ENCODE measurements around the gene MMD2. TPM values are rescaled to one million over a fixed set of nuclear protein-coding genes. Genes with fewer than 3 reads are reported as not detected.

Gene MMD2
- total RNA-seq = not detected in 2 replicates

GRCh38 chr7:4958477-4959301 lies at the start of gene MMD2:
Gene MMD2, minus strand, starts transcription at chr7:4959187. Its CDS starts 170 bp downstream, at chr7:4959017.

DNA sequence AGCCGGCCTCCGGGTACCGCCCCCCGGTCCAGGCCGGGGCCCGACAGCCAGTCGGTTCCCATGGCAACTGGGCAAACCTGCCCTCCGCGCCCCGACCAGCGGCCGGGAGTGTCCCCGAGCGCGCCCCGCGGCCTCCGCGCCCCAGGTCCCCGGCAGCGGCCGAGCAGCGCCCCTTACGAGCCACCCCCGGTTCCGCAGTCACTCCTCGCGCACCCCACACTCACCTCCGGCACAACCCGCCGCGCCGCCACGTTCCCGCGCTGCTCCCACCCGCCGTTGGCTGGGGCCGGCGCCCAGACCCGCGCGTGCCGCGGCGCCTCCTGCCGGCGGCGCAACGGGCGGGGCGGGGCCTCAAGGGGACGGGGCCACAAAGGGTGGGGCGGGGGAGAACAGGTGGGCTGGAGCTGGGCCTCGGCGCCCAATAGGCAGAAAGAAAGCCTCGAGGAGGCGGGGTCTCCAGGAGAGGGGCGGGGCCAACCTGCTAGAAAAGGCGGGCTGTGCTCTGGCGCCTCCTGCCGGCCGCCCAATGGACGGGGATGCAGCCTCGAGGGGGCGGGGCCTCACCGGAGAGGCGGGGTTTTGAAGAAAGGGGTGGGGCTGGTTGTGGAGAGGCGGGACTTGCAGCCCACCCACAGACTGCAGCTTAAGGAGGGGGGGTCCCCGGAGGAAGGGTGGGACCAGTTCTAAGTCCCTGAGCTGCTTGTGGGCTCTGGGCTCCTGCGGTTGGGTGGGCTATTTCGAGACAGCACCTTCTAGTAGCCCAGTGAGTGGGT lies 75.4 kb downstream of the MMD2 start, which contains the start of gene RADIL:
Gene RADIL (minus strand): TSS at position 345 of the 773 bp plus-strand sequence. CDS start 5,577 bp downstream, outside the sequence.

GRCh38 chr7:4861673-4862072 lies 97.3 kb downstream of the MMD2 start, which contains the start of gene PAPOLB:
Gene PAPOLB, minus strand, starts transcription at chr7:4862030. Its CDS starts 220 bp downstream, at chr7:4861810.

Other genes with a start within 250 kb of the MMD2 start
- 19.9 and 21.2 TPM in 2 replicates for gene AP5Z1, start 183.6 kb downstream of the MMD2 start, total RNA-seq
- gene PAPOLB, start 97.2 kb downstream of the MMD2 start, total RNA-seq = not detected in 2 replicates
- gene RADIL, start 75.5 kb downstream of the MMD2 start, total RNA-seq = 2.2 and 3.0 TPM in 2 replicates
- 2.5 and 3.2 TPM in 2 replicates for gene RBAK, start 86.7 kb upstream of the MMD2 start, total RNA-seq
- gene WIPI2, start 231.0 kb upstream of the MMD2 start, total RNA-seq = 55.8 and 57.2 TPM in 2 replicates